ENCODE measurements around the gene DEDD.
A peak's percentile ranks its signal among the peaks of the same experiment; 100 is the strongest.

The DEDD gene

DNA sequence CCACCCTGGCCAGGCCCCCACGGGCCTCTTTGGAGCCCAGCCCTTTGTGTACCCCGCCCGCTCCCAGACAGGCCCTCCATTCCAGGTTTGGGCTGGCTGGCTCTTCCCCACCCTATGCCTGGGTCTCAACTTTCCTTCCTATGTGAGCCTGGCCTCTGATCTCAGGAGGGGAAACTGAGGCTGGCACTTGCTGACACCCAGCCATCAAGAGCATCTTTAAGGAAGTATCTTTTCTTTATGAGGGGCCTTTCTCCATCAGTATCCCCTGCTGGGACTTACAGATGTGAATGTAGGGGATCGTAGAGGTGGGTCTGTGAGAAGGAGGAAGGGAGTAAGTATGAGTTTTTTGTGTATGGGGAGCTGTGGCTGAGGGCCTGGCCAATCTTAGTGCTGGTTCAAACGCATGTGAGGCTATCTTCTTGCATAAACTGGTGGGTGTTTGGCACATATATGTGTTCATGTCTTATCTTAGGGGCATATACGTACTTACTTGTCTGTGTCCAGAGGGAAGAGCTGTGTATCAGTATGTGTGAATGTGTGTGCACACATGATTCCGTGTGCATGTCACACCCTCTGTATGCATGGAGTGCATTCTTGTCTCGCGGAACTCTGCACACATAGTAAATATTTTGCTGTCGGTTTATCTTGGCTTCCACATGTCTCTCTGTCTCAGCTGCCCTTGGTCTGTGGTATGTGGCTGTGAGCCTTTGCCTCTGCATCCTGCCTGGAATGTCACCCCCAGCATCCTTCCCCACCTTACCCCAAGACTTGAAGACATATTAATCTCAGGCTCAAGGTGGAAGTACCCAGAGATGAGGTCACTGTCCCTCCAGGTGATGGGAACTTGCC is 48.5 kb downstream of the DEDD start:
- peak; percentile 20 for DNase-seq
- H3K27me3 ChIP-seq (replicated peaks): no peaks in the 10 kb centered on the region
- H3K4me3 ChIP-seq (ENCODE audit: low read depth, low read length): no peak overlapping the region
- no peaks in the 10 kb centered on the region for H3K36me3 ChIP-seq (replicated peaks)
- in situ Hi-C loops (cut with HindIII; ENCODE audit: low pct_ligation_motif_present, low sequenced_read_pairs): no loop called here
- TF ChIP-seq, protein P1, sequence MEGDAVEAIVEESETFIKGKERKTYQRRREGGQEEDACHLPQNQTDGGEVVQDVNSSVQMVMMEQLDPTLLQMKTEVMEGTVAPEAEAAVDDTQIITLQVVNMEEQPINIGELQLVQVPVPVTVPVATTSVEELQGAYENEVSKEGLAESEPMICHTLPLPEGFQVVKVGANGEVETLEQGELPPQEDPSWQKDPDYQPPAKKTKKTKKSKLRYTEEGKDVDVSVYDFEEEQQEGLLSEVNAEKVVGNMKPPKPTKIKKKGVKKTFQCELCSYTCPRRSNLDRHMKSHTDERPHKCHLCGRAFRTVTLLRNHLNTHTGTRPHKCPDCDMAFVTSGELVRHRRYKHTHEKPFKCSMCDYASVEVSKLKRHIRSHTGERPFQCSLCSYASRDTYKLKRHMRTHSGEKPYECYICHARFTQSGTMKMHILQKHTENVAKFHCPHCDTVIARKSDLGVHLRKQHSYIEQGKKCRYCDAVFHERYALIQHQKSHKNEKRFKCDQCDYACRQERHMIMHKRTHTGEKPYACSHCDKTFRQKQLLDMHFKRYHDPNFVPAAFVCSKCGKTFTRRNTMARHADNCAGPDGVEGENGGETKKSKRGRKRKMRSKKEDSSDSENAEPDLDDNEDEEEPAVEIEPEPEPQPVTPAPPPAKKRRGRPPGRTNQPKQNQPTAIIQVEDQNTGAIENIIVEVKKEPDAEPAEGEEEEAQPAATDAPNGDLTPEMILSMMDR (IDR thresholded peaks at IDR 0.05; ENCODE audit: low read depth, low read length, missing control alignments): no peak
- peak overlapping the region; percentile 33 for H3K27ac ChIP-seq

DNA sequence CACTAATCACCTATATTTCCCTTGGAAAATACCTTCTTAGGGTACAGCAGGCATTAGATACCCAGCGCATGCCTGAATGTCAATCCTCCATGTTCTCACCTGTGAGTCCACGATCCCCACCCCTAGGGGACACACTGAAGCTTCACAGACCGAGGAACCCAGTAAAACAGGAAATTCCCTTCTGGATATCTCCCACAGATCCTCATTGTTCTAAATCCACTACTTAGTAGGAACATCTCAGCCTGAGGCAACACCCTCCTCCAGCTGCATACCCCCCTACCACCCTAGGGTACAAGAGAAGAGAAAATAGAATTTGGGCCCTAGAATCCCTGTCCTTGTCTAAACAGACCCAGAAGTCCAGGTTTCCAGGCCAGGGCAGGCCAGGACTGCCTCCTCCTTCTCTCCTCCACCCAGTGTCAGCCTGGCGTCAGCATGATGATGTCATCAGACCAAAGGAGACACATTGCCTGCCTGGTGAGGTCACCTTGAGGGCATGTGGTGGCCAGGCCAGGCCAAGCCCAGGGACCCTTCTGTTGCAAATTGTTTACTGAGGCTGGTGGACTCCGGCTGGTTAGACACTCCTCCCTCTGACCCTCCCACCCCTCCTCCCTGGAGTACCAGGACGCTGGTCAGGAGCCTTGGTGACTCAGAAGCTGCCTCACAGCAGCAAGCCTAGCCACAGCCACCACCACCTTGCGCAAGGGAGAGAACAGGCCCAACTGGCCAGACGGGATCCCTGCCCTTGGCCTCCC is 49.3 kb downstream of the DEDD start:
- Histone ChIP-seq H3K27me3 (replicated peaks) (no peaks in the 10 kb centered on the region), H3K27ac (peak overlapping the region; percentile 33), H3K36me3 (replicated peaks) (no peaks in the 10 kb centered on the region), H3K4me3 (ENCODE audit: low read depth, low read length) (no peak overlapping the region)
- DNase-seq: peak; percentile 92
- in situ Hi-C loops (cut with HindIII; ENCODE audit: low pct_ligation_motif_present, low sequenced_read_pairs): no loop called here
- TF ChIP-seq, protein P1 (IDR thresholded peaks at IDR 0.05; ENCODE audit: low read depth, low read length, missing control alignments): no peak

DNA sequence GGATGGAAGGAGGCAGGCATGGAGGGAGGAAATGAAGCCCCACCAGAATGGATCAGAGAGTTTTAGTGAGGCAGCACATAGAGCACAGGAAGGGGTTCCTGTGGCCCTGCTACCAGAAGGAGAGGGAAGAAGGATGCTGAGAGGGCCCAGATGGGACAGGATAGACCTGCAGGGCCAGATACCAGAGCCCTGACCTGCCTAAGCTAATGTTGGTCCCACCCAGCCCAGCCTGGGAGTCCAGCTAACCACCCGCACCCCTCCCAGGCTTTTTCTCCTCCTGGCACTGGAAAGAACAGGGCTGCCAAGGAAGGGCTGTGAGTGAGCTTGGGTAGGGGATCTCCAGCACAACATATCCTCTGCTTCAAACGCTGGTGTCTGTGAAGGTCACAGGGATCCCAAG is 50.0 kb downstream of the DEDD start:
- no peak overlapping the region for H3K27ac ChIP-seq
- no peaks in the 10 kb centered on the region for H3K27me3 ChIP-seq (replicated peaks)
- no peak overlapping the region for H3K4me3 ChIP-seq (ENCODE audit: low read depth, low read length)
- in situ Hi-C loops (cut with HindIII; ENCODE audit: low pct_ligation_motif_present, low sequenced_read_pairs): no loop called here
- no peak for DNase-seq
- H3K36me3 ChIP-seq (replicated peaks): no peaks in the 10 kb centered on the region
- TF ChIP-seq, protein P1 (IDR thresholded peaks at IDR 0.05; ENCODE audit: low read depth, low read length, missing control alignments): no peak

DNA sequence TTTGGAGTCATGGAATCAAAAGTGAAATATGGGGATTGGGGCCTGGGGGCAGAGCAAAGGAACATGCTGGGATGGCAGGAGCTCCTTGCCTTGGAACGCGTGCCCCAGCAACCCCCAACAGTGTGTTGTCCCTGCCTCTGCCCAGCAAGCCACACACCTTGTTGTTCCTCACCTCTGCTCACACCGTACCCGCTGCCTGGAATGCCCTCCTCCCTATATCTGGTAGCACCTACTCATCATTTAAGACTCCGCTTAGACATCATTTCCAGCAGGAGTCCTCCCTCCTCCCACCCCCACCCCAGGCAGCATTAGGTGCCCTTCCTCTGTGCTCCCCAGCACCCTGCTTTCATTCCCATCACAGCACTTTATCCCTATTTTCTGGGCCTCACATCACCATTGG is 50.9 kb downstream of the DEDD start:
- Histone ChIP-seq H3K4me3 (ENCODE audit: low read depth, low read length) (no peak overlapping the region), H3K27ac (no peak overlapping the region), H3K27me3 (replicated peaks) (no peaks in the 10 kb centered on the region), H3K36me3 (replicated peaks) (no peaks in the 10 kb centered on the region)
- in situ Hi-C loops (cut with HindIII; ENCODE audit: low pct_ligation_motif_present, low sequenced_read_pairs): no loop called here
- TF ChIP-seq, protein P1 (IDR thresholded peaks at IDR 0.05; ENCODE audit: low read depth, low read length, missing control alignments): no peak
- no peak for DNase-seq

DNA sequence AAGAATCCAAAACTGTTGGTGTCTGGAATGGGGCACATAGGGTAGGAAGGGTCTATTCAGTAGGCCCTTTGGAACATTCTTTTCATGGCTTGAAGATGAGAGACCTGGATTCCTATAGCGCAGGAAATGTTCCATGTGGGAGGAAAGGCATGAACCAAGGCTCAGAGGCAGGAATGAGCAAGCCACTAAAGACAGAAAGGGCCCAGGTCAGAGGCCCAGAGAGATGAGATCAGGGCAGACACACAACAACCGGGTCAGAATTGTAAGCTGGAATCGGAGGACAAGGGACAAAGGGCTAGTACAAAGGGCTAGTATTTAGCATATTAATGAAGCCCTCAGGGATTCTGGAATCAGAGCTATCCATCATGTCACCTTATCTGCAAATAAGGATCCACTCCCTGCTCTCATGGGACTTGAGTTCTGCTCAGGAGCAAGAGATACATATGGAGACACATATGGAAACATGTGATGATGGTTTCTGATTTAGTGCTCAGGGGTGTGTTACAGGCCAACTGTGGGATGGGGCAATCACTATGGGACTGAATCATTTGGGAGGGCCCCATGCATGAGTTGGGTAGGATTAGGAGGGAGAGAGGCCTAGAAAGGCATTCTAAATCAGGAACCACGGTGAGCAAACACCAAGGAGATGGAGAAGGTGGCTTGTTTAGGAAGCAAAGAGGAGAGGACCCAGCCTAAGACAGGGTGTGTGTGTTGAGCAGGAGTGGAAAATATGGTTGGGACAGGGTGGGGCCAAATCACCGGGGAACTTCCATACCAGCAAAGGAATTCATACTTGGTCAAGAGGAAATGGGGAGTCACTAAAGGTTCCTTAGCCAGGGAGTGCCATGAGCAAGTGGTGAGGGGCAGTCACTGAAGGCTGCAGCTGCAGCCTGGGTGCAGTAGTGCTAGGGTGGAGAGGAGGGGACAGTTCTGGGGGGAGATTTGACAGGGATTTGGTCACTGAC is 51.7 kb downstream of the DEDD start:
- Histone ChIP-seq H3K4me3 (ENCODE audit: low read depth, low read length) (no peak overlapping the region), H3K27me3 (replicated peaks) (no peaks in the 10 kb centered on the region), H3K27ac (no peak overlapping the region), H3K36me3 (replicated peaks) (no peaks in the 10 kb centered on the region)
- TF ChIP-seq, protein P1 (IDR thresholded peaks at IDR 0.05; ENCODE audit: low read depth, low read length, missing control alignments): no peak
- in situ Hi-C loops (cut with HindIII; ENCODE audit: low pct_ligation_motif_present, low sequenced_read_pairs): no loop called here
- no peak for DNase-seq
